Breast epithelium (tissue), 4 donors: Measurements from ENCODE around the gene ADAM22. TPM values are rescaled to one million over a fixed set of nuclear protein-coding genes. Genes with fewer than 3 reads are reported as not detected.

Source experiments
- DNase-seq, 2 donors: peaks; one replicate each; pipeline ENCODE4 v3.0.0-alpha.2; 2019; ENCODE audit warnings: low spot score in 2 of 2
- H3K27ac ChIP-seq, 2 donors: fragments of 200-600 bp; sonication (generic) in 1 of 2; one replicate each; pipeline ENCODE4 v1.5.1; 2016 to 2019; ENCODE audit warnings: mild to moderate bottlenecking in 1 of 2
- H3K27me3 ChIP-seq, 2 donors: fragments of 200-600 bp; sonication (generic) in 1 of 2; one replicate each; pipeline versions ENCODE4 v1.5.1 to v1.6.0; 2017 to 2019; ENCODE audit warnings: control low read depth in 1 of 2, mild to moderate bottlenecking in 1 of 2
- H3K36me3 ChIP-seq: fragments of 200-600 bp; one replicate; pipeline ENCODE4 v1.5.1; 2019
- H3K4me1 ChIP-seq, 2 donors: fragments of 200-600 bp; sonication (generic); one replicate each; pipeline ENCODE4 v1.5.1; 2016 to 2019; ENCODE audit warnings: control low read depth in 1 of 2
- H3K4me3 ChIP-seq, 3 donors: fragments of 200-600 bp; sonication (generic); 1 replicate in 2 of 3; 2 replicates in 1 of 3; pipeline ENCODE4 v1.5.1; 2016 to 2019; ENCODE audit warnings: mild to moderate bottlenecking in 3 of 3, moderate library complexity in 2 of 3
- H3K9me3 ChIP-seq, 2 donors: fragments of 200-600 bp; sonication (generic) in 1 of 2; one replicate each; pipeline ENCODE4 v1.5.1; 2016 to 2019; ENCODE audit warnings: control low read depth in 1 of 2
- CTCF ChIP-seq, 3 donors: fragments of 450-650 bp; IDR thresholded peaks; one replicate each; pipeline ENCODE4 v1.5.1; 2016 to 2017; ENCODE audit warnings: antibody characterized with exemption in 3 of 3, mild to moderate bottlenecking in 3 of 3, moderate library complexity in 3 of 3
- POLR2A ChIP-seq: fragments of 450-650 bp; IDR thresholded peaks from one replicate; pipeline ENCODE4 v1.6.1; 2016; ENCODE audit warnings: antibody characterized with exemption, mild to moderate bottlenecking, moderate library complexity
- POLR2AphosphoS5 ChIP-seq, 3 donors: sonication (generic); formaldehyde crosslinking; IDR thresholded peaks; one replicate each; pipeline ENCODE4 v1.6.1; 2017; ENCODE audit warnings: antibody characterized with exemption in 3 of 3
- intact Hi-C: fragments of 100-400 bp; cut with DNase I; formaldehyde crosslinking; loops from one replicate; pipeline ENCODE4 v1.15.1; 2023; ENCODE audit warnings: low total_unique reads
- total RNA-seq, 3 donors: library from RNA; depleted of rRNA; stranded (reverse); fragments of >200 nt; gene quantifications; one replicate each; pipeline ENCODE4 v1.1.0, GENCODE V29; 2016

The ADAM22 gene
- total RNA-seq, 3 donors from 2014 or later = 2.3 to 7.5 (median 3.4) TPM

- intact Hi-C loops = no loop called here
- Histone ChIP-seq H3K4me3 (no peak overlapping the region), H3K27me3 (no peaks in the 10 kb centered on the region), H3K9me3 (no peaks in the 10 kb centered on the region), H3K4me1 (no peaks in the 10 kb centered on the region), H3K36me3 (no peaks in the 10 kb centered on the region), H3K27ac (no peak overlapping the region)
- TF ChIP-seq POLR2AphosphoS5 (IDR thresholded peaks at IDR 0.05) (no peak), CTCF (IDR thresholded peaks at IDR 0.05) (no peak), POLR2A (no peak)
- no peak for DNase-seq
Measured at GRCh38 chr7:88042157-88042556, 108.1 kb downstream of the ADAM22 start.

GRCh38 chr7:88042803-88043202 is 108.8 kb downstream of the ADAM22 start:
- no peaks in the 10 kb centered on the region for H3K9me3 ChIP-seq
- H3K27me3 ChIP-seq = no peaks in the 10 kb centered on the region
- H3K36me3 ChIP-seq = no peaks in the 10 kb centered on the region
- H3K4me3 ChIP-seq = no peak overlapping the region
- H3K27ac ChIP-seq = no peak overlapping the region
- TF ChIP-seq POLR2A (no peak), POLR2AphosphoS5 (IDR thresholded peaks at IDR 0.05) (no peak), CTCF (IDR thresholded peaks at IDR 0.05) (no peak)
- no peak for DNase-seq
- H3K4me1 ChIP-seq = no peaks in the 10 kb centered on the region
- intact Hi-C loops = no loop called here

- Histone ChIP-seq H3K36me3 (no peaks in the 10 kb centered on the region), H3K4me3 (no peak overlapping the region), H3K27me3 (no peaks in the 10 kb centered on the region), H3K4me1 (no peaks in the 10 kb centered on the region), H3K27ac (no peak overlapping the region), H3K9me3 (no peaks in the 10 kb centered on the region)
- TF ChIP-seq POLR2A (no peak), POLR2AphosphoS5 (IDR thresholded peaks at IDR 0.05) (no peak), CTCF (IDR thresholded peaks at IDR 0.05) (no peak)
- intact Hi-C loops = no loop called here
- DNase-seq = no peak
Measured at GRCh38 chr7:88044069-88044468, 110.0 kb downstream of the ADAM22 start.

GRCh38 chr7:88046839-88047573 is 113.0 kb downstream of the ADAM22 start:
- H3K36me3 ChIP-seq = no peaks in the 10 kb centered on the region
- no peak overlapping the region for H3K4me3 ChIP-seq
- H3K27me3 ChIP-seq = no peaks in the 10 kb centered on the region
- DNase-seq = no peak
- intact Hi-C loops = no loop called here
- no peaks in the 10 kb centered on the region for H3K9me3 ChIP-seq
- H3K27ac ChIP-seq = no peak overlapping the region
- no peak for TF ChIP-seq POLR2A
- TF ChIP-seq CTCF (IDR thresholded peaks at IDR 0.05) = no peak
- no peak for TF ChIP-seq POLR2AphosphoS5 (IDR thresholded peaks at IDR 0.05)
- no peaks in the 10 kb centered on the region for H3K4me1 ChIP-seq

DNA sequence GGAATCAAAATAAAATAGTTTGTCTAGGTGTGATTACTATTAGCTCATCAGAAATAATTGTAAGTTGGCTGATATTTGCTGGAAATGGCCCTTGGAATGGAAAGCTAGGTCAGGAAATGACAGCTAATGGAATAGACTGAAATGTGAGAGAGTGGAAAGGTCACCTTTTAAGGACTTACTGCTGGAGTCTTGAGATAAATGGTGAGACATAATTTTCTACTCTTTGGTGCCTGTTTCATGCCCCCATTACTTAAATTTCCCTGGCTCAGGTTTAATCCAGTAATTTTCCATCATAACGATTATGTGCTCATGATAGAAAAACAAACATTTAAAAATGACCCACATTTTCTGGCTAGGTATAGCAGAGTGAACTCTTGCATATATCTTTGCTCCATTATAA is 123.6 kb downstream of the ADAM22 start:
- Histone ChIP-seq H3K27ac (no peak overlapping the region), H3K36me3 (no peaks in the 10 kb centered on the region), H3K27me3 (no peaks in the 10 kb centered on the region), H3K4me3 (no peak overlapping the region), H3K4me1 (no peaks in the 10 kb centered on the region), H3K9me3 (no peaks in the 10 kb centered on the region)
- intact Hi-C loops = loop anchor here (2.0 kb wide), 1 partner anchor 17 kb away; no protein-coding TSS in a partner anchor
- DNase-seq = no peak
- no peak for TF ChIP-seq POLR2AphosphoS5 (IDR thresholded peaks at IDR 0.05)
- no peak for TF ChIP-seq POLR2A
- TF ChIP-seq CTCF (IDR thresholded peaks at IDR 0.05) = no peak
